ENCODE results near the gene MITF. TPM values are rescaled to one million over a fixed set of nuclear protein-coding genes. Genes with fewer than 3 reads are reported as not detected.

MITF gene
- total and polyA plus RNA-seq, 5 donors, result 18.6 to 75.3 (median 52.7) TPM

DNA sequence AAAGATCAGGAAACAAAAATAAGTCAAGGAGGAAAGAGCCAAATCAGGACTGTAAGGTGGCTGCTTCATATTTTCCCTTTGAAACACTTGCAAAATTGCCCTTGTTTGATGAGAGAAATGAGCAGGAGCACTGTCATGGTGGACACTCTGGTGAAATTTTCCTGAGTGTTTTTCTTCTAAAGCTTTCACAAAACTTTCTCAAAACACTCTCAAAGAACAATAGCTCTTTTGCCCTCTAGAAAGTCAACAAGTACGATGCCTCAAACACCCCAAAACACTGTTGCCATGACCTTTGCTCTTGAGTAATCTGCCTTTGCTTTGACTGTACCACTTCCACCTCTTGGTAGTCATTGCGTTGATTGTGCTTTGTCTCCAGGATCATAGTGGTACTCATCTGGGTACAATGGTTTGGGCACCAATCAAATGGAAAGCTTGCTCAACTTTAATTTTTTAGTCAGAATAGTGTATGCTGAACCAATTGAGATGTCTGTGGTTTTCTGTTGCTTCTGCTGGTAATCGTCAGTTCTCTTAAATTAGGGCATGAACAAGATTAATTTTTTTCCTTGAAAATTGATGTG, 13.2 kb upstream of the MITF start:
- intact Hi-C loops (cut with DNase I), result no loop called here
- Histone ChIP-seq H3K4me1 (ENCODE audit: control insufficient read depth, insufficient read depth, low read length) (peaks cover 3% of the 10 kb centered on the region), H3K9me3 (ENCODE audit: control insufficient read depth, low read length) (no peaks in the 10 kb centered on the region), H3K4me3 (ENCODE audit: low read length) (no peak overlapping the region), H3K27me3 (ENCODE audit: control insufficient read depth, insufficient read depth) (no peaks in the 10 kb centered on the region), H3K27ac (ENCODE audit: low read length) (no peak overlapping the region)
- DNase-seq (no peak), ATAC-seq (no peak)
- 86% methylated on average over 3 of the region's 3 CpGs for WGBS

GRCh38 chr3:69729147-69729919, 9.9 kb upstream of the MITF start:
- DNase-seq (no peak), ATAC-seq (no peak)
- intact Hi-C loops (cut with DNase I), result no loop called here
- Histone ChIP-seq H3K9me3 (ENCODE audit: control insufficient read depth, low read length) (no peaks in the 10 kb centered on the region), H3K27ac (ENCODE audit: low read length) (no peak overlapping the region), H3K4me3 (ENCODE audit: low read length) (no peak overlapping the region), H3K27me3 (ENCODE audit: control insufficient read depth, insufficient read depth) (no peaks in the 10 kb centered on the region), H3K4me1 (ENCODE audit: control insufficient read depth, insufficient read depth, low read length) (peaks cover 3% of the 10 kb centered on the region)
- WGBS, result 86% methylated on average over 6 of the region's 6 CpGs

DNA sequence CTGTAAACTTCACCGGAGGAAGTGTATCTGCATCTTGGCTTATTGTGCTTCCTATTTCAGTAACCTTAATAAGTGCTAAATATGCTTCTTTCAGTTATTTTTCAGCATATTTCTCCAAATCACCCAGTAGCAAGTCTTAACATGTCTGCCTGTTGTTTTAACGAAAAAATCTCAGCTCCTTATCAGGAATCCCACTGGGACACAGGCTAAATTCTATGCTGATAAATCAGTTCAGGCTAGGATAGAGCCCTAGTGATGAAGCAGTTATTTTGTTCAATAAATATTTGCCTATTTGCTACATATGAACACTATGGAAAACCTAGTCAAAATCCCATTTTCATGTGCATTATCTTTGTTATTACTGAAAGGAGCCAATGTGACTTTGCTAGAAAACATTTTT, 8.2 kb upstream of the MITF start:
- Histone ChIP-seq H3K4me3 (ENCODE audit: low read length) (no peak overlapping the region), H3K9me3 (ENCODE audit: control insufficient read depth, low read length) (no peaks in the 10 kb centered on the region), H3K27me3 (ENCODE audit: control insufficient read depth, insufficient read depth) (no peaks in the 10 kb centered on the region), H3K4me1 (ENCODE audit: control insufficient read depth, insufficient read depth, low read length) (no peaks in the 10 kb centered on the region), H3K27ac (ENCODE audit: low read length) (no peak overlapping the region)
- no peak for ATAC-seq
- no peak for DNase-seq
- WGBS, result 38% methylated on average over 2 of the region's 2 CpGs
- intact Hi-C loops (cut with DNase I), result loop anchor here in 1 of 4 donors (10.0 kb wide), 1 partner anchor 54 kb away; no protein-coding TSS in a partner anchor

- no peaks in the 10 kb centered on the region for H3K27me3 ChIP-seq (ENCODE audit: control insufficient read depth, insufficient read depth)
- no peaks in the 10 kb centered on the region for H3K4me1 ChIP-seq (ENCODE audit: control insufficient read depth, insufficient read depth, low read length)
- WGBS, result 89% methylated on average over 2 of the region's 2 CpGs
- H3K27ac ChIP-seq (ENCODE audit: low read length), result no peak overlapping the region
- H3K9me3 ChIP-seq (ENCODE audit: control insufficient read depth, low read length), result no peaks in the 10 kb centered on the region
- ATAC-seq (no peak), DNase-seq (no peak)
- intact Hi-C loops (cut with DNase I), result loop anchor here in 2 of 4 donors (2.0 to 10.0 kb wide), 2 partner anchors 49 to 53 kb away; no protein-coding TSS in a partner anchor
- no peak overlapping the region for H3K4me3 ChIP-seq (ENCODE audit: low read length)
Measured at GRCh38 chr3:69735893-69736292, 3.4 kb upstream of the MITF start.

GRCh38 chr3:69737392-69737791, 1.9 kb upstream of the MITF start:
- intact Hi-C loops (cut with DNase I), result loop anchor here in 2 of 4 donors (2.0 to 10.0 kb wide), 2 partner anchors 47 to 51 kb away; no protein-coding TSS in a partner anchor
- no peak overlapping the region for H3K27ac ChIP-seq (ENCODE audit: low read length)
- WGBS, result 48% methylated on average over 3 of the region's 3 CpGs
- no peak overlapping the region for H3K4me3 ChIP-seq (ENCODE audit: low read length)
- no peaks in the 10 kb centered on the region for H3K9me3 ChIP-seq (ENCODE audit: control insufficient read depth, low read length)
- no peak for DNase-seq
- no peaks in the 10 kb centered on the region for H3K27me3 ChIP-seq (ENCODE audit: control insufficient read depth, insufficient read depth)
- H3K4me1 ChIP-seq (ENCODE audit: control insufficient read depth, insufficient read depth, low read length), result no peaks in the 10 kb centered on the region
- no peak for ATAC-seq

DNA sequence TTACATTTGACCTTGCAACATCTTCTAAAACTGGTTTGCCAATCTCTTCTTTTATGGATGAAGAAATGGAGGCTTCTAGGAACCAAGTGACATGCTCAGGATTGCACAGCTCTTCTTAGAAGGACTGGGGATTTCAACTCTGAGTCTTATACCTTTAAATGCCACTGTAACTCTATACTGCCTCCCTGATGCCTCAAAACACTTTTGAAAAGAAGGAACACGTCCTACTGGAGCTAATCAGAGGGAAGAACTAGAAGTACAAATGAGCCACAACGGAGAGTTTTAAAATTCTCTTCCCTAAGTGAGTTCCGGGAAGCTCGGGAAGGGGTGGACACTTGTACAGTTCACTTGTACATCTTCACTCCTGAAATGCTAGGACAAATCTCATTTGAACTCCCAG, 949 bp upstream of the MITF start:
- intact Hi-C loops (cut with DNase I), result loop anchor here in 1 of 4 donors (10.0 kb wide), 1 partner anchor 46 kb away; no protein-coding TSS in a partner anchor
- Histone ChIP-seq H3K4me1 (ENCODE audit: control insufficient read depth, insufficient read depth, low read length) (no peaks in the 10 kb centered on the region), H3K27ac (ENCODE audit: low read length) (peak overlapping the region; percentile 61), H3K4me3 (ENCODE audit: low read length) (peak overlapping the region; percentile 63), H3K27me3 (ENCODE audit: control insufficient read depth, insufficient read depth) (no peaks in the 10 kb centered on the region), H3K9me3 (ENCODE audit: control insufficient read depth, low read length) (no peaks in the 10 kb centered on the region)
- 0% methylated on average over 4 of the region's 4 CpGs for WGBS
- DNase-seq, result no peak
- ATAC-seq, result peak; percentile 3 to 6

DNA sequence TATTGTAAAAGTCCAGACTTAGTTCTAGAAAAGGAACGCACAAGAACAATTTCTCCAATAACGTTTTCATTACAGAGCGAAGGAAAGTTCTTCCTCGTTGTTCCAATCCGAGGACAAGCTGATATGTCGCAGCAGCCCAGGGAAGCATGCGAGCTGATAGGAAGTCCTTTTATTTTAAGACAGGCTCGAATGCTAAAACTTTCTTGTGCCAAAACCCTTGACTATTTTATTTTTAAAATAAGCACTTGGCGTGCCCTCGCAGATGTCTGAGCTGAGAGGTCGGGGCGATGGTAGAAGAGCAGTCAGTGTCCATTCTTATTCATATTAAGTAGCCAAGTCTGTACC, 433 bp upstream of the MITF start:
- intact Hi-C loops (cut with DNase I), result loop anchor here in 1 of 4 donors (10.0 kb wide), 1 partner anchor 46 kb away; no protein-coding TSS in a partner anchor
- Histone ChIP-seq H3K4me3 (ENCODE audit: low read length) (peak overlapping the region; percentile 63), H3K27me3 (ENCODE audit: control insufficient read depth, insufficient read depth) (no peaks in the 10 kb centered on the region), H3K9me3 (ENCODE audit: control insufficient read depth, low read length) (no peaks in the 10 kb centered on the region), H3K4me1 (ENCODE audit: control insufficient read depth, insufficient read depth, low read length) (peaks cover 2% of the 10 kb centered on the region), H3K27ac (ENCODE audit: low read length) (peak overlapping the region; percentile 73)
- ATAC-seq, result peak; percentile 23 to 24
- peak in 1 of 3 donors; percentile 53 for DNase-seq
- under 1% methylated on average over 12 of the region's 12 CpGs for WGBS

- Histone ChIP-seq H3K27me3 (ENCODE audit: control insufficient read depth, insufficient read depth) (no peaks in the 10 kb centered on the region), H3K9me3 (ENCODE audit: control insufficient read depth, low read length) (no peaks in the 10 kb centered on the region), H3K4me1 (ENCODE audit: control insufficient read depth, insufficient read depth, low read length) (peaks cover 2% of the 10 kb centered on the region), H3K4me3 (ENCODE audit: low read length) (peak overlapping the region; percentile 63), H3K27ac (ENCODE audit: low read length) (peak overlapping the region; percentile 40)
- peak; percentile 22 to 65 (median 63) for DNase-seq
- intact Hi-C loops (cut with DNase I), result loop anchor here in 1 of 4 donors (5.0 kb wide), 1 partner anchor 47 kb away; no protein-coding TSS in a partner anchor
- peak; percentile 9 to 15 for ATAC-seq
- 13% methylated on average over 26 of the region's 26 CpGs for WGBS
Measured at GRCh38 chr3:69740103-69741021, 1.1 kb downstream of the MITF start.

- peaks cover 2% of the 10 kb centered on the region for H3K4me1 ChIP-seq (ENCODE audit: control insufficient read depth, insufficient read depth, low read length)
- no peak for ATAC-seq
- 72% methylated on average over 13 of the region's 13 CpGs for WGBS
- H3K27ac ChIP-seq (ENCODE audit: low read length), result peak overlapping the region; percentile 40
- no peaks in the 10 kb centered on the region for H3K9me3 ChIP-seq (ENCODE audit: control insufficient read depth, low read length)
- H3K4me3 ChIP-seq (ENCODE audit: low read length), result peak overlapping the region; percentile 63
- no peaks in the 10 kb centered on the region for H3K27me3 ChIP-seq (ENCODE audit: control insufficient read depth, insufficient read depth)
- intact Hi-C loops (cut with DNase I), result loop anchor here in 1 of 4 donors (5.0 kb wide), 1 partner anchor 46 kb away; no protein-coding TSS in a partner anchor
- no peak for DNase-seq
Measured at GRCh38 chr3:69741032-69741767, 1.9 kb downstream of the MITF start.

- Histone ChIP-seq H3K4me1 (ENCODE audit: control insufficient read depth, insufficient read depth, low read length) (peaks cover 2% of the 10 kb centered on the region), H3K27me3 (ENCODE audit: control insufficient read depth, insufficient read depth) (no peaks in the 10 kb centered on the region), H3K4me3 (ENCODE audit: low read length) (no peak overlapping the region), H3K9me3 (ENCODE audit: control insufficient read depth, low read length) (no peaks in the 10 kb centered on the region), H3K27ac (ENCODE audit: low read length) (no peak overlapping the region)
- DNase-seq, result no peak
- no peak for ATAC-seq
- WGBS, result 78% methylated on average over 2 of the region's 2 CpGs
- intact Hi-C loops (cut with DNase I), result loop anchor here in 1 of 4 donors (5.0 kb wide), 1 partner anchor 45 kb away; no protein-coding TSS in a partner anchor
Measured at GRCh38 chr3:69742391-69742790, 3.1 kb downstream of the MITF start.

Data from right cardiac atrium (tissue), 5 donors.